NCI-H187 (cell line): ENCODE measurements around the gene CABLES2.
A peak's percentile ranks its signal among the peaks of the same experiment; 100 is the strongest.

Source experiments
- DNase-seq, 2 experiments: peaks; one replicate each; lab custom pipeline; 2025; lab: John Stamatoyannopoulos, UW

Gene CABLES2, protein sequence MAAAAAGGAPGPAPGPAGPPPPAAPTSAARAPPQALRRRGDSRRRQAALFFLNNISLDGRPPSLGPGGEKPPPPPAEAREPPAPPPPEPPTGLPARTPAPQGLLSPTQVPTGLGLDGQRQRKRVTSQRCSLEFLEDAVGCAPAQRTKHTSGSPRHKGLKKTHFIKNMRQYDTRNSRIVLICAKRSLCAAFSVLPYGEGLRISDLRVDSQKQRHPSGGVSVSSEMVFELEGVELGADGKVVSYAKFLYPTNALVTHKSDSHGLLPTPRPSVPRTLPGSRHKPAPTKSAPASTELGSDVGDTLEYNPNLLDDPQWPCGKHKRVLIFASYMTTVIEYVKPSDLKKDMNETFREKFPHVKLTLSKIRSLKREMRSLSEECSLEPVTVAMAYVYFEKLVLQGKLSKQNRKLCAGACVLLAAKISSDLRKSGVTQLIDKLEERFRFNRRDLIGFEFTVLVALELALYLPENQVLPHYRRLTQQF

GRCh38 chr20:62407221-62407992 lies at the start of gene CABLES2:
CABLES2 (minus strand) TSS chr20:62407285; CDS start chr20:62407276, 9 bp downstream.
- DNase-seq = peak; percentile 88 to 91

DNA sequence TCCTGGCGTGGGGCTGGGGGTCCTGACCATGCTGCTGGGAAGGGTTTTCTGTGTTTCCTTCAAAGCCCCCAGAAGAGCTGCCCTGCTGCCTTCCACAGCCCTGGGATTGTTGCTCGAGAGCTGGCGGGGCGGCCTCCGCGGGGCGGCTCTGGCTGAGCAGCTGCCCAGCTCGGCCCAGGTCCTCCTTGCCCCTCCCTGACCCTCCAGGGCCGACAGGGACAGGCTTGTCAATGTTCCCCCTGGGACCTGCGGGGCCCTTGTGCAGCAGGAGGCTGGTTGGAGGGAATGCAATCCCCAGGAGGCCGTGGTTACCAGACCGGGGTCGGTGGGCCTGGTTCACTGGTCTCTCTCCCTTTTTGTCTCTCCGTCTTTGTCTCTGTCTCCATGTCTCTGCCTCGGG lies 48.8 kb upstream of the CABLES2 start:
- no peak for DNase-seq

DNA sequence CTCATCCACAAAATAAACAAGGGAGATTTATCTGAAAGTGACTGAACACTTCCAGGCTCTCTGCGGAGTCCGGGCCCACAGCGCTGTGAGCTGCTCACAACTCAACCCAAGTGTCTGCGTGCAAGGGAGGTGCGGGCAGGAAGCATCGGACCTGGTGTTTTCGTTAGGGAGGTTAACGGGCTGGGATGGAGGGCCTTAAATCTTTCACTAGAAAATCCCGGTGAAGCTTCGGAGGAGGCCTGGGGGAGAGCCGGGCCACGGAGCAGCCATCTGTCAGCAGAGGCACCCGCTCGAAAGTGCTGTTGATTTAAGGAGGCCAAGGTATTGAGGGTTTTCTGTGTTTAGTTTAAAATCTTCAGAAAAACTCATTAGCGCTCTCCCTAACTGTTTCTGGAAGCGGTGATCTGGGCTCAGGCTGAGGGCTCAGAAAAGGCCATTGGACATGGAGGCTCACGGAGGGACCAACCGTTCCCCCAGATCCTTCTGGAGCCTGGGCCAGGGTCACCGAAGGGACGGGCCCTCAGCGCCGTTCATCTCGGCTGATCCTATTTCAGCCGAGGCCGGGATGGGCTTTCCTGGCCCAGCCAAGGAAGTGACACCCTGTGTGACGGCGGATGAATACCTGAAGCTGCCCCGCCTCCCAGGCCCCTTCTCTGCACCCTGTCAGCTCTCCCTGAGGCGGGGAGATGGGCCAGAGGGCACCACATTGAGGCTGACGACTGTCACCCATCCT lies 48.0 kb upstream of the CABLES2 start:
- DNase-seq = no peak

- DNase-seq = no peak
Measured at GRCh38 chr20:62453186-62453808, 46.2 kb upstream of the CABLES2 start.

DNA sequence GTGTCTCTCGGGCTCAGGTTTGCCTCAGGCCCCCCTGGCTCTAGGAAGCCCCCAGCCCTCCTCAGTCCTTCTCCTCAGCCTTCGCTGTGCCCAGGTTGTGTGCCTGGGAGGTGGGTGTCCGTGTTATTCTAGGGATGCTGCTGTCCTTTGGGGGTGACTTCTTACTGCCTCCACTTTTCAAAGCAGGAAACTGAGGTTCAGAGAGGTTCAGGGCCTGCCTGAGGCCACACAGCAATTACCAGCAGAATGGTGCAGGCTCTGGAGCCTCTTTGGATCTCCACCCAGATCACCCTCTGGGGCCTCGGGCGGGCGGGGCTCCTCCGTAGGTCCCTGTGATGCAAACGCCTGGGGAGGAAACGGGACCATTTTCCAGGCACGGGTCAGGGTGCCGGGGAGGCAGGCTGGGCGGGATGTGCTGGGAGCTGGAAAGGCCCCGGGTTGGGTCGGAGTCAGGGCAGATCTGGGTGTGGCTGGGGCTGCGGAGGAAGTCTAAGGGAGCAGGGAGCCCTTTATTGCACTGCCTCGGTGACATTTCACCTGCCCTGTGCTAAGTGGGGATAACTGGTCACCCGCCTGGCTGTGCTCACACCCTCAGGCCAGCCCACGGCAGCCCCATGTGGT lies 45.5 kb upstream of the CABLES2 start:
- DNase-seq = no peak

- no peak for DNase-seq
Measured at GRCh38 chr20:62451970-62452369, 44.9 kb upstream of the CABLES2 start.

GRCh38 chr20:62451156-62451767 lies 44.2 kb upstream of the CABLES2 start:
- DNase-seq = no peak

DNA sequence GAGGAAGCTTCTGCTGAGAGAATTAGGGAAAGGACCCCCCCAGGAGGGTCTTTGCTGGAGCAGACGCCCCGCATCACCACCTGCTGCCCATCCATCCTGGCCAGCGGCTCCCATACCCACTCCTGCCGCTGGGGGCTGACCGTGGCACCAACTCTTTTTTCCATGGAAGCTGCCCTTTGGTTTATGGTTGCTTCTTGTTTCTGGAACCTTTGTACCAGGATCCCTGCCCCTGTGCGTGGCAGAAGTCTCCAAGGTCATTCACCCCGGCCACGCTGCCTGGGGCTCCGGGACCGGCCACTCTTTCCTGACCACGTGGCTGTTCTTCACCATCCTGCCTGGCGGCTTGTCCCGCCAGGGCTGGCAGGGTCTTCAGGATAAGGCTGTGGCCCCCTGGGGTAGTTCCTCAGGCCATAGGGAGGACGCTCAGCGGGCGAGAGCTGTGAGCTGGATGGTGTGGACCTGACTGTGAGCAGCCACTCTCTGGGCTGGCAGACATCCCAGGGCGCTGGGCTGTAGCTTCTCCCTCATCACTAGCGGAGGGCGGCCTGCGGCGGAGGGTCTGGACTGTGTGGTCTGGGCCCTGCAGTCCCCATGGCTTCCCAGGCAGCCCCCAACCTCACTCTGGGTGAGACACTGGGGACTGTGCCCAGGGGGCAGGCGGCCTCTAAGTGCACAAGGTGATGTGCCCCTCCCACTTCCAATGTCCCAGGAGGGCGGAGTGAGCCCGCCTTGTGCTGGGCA lies 43.0 kb upstream of the CABLES2 start:
- DNase-seq = no peak

DNA sequence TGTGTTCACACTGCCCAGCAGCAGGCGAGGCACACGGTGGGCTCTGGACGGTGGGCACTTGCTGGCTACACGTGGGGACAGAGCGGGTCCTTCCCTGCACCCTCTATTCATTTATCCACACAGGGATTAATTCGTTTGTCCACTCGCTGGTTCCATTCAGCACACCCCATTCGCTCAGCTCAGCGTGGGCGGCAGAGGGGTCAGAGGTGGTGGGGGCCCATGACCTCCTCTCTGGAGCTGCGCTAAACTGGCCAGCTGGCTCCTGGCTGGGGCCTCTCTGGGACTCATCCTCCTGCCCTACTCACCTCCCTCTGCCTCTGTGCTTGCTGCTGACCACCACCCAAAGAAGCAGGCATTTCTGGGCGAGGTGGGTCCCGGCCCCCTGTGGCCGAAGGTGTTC lies 41.7 kb upstream of the CABLES2 start:
- no peak for DNase-seq

DNA sequence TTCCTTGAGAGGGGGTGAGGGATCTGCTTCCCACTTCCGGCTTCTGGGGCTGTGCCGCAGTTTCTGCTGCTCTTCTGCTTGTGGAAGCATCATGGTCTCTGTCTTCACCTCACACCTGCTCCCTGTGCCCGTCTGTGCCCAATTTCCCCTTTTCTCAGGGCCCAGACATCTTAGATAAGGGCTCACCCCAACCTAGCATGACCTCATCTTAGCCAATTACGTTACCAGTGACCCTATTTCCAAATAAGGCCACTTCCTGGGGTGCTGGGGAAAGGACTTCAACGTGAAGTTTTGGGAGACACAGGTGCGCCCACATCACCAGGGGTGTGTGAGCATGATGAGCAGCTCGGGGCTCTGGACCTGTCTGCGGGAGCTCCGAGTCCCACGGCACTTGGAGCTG lies 41.0 kb upstream of the CABLES2 start:
- DNase-seq = no peak

DNA sequence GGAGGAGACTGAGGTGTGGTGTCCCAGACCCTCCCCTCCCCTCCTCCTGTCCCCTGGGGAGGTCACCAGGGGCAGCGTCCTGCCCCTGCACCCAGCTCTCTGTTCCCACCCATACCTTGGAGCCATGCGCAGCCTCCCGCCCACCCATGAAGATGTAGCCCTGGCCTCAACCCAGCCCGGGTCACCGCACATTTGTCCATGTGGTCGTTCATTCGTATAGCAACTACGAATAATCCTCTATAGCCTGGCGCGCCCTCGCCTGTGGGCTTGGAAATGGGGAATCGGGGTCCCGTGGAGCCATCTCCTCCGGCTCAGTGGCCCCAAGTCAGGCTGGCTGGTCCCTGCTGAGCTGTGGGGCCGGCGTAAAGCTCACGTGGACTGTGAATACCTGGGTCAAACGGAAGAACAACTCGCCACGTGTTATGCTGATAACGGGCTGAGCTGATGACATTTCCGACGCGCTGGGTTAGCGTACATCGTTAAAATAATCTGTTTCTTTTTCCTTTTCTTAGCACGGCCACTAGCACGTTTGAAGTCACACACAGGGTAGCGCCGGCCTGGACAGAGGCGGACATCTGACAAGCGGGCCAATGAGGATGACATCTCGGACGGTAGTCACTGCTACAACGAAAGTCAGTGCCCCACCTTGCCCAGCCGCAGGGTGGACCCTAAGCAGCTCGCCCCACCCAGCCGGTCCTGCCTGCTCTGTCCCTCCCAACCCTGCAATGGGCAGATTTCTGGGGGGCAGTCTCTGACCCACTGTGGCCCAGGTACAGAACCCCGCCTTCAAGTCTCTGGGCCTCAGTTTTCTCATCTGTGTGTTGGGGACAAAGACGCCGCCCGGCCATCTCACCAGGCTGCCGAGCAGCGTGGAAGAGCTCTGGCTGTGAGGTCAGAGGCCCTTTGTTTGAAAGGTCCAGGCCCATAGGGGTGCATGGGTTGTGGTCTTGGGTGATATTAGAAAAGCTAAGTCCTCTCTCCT lies 40.1 kb upstream of the CABLES2 start:
- no peak for DNase-seq

GRCh38 chr20:62446481-62446880 lies 39.4 kb upstream of the CABLES2 start:
- DNase-seq = no peak

DNA sequence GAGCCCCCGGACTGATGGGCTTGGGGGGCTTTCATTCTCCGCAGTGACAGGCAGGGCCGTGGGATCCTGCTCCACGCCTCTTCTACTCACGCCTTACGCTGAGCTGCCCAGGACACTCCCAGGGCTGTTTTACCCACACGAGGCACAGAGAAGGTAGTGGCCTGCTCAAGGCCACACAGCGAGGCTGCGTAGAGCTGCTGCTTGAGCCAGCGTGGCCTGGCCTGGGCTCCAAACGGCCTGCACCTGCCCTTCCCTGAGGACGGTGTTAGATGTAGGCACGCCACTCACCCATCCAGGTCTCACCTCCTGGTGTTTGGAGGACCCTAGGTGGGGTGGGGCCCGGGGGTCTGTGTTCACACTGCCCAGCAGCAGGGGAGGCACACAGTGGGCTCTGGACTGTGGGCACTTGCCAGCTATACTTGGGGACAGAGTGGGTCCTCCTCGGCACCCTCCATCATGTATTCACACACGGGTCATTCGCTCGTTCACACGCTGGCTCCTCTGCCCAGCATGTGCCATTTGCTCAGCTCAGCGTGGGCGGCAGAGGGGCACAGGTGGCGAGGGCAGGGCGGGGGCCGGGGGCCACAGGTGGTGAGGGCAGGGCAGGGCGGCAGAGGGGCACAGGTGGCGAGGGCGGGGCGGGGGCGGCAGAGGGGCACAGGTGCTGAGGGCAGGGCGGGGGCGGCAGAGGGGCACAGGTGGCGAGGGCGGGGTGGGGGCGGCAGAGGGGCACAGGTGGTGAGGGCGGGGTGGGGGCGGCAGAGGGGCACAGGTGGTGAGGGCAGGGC lies 38.7 kb upstream of the CABLES2 start:
- DNase-seq = no peak

- DNase-seq = no peak
Measured at GRCh38 chr20:62444286-62444685, 37.2 kb upstream of the CABLES2 start.

DNA sequence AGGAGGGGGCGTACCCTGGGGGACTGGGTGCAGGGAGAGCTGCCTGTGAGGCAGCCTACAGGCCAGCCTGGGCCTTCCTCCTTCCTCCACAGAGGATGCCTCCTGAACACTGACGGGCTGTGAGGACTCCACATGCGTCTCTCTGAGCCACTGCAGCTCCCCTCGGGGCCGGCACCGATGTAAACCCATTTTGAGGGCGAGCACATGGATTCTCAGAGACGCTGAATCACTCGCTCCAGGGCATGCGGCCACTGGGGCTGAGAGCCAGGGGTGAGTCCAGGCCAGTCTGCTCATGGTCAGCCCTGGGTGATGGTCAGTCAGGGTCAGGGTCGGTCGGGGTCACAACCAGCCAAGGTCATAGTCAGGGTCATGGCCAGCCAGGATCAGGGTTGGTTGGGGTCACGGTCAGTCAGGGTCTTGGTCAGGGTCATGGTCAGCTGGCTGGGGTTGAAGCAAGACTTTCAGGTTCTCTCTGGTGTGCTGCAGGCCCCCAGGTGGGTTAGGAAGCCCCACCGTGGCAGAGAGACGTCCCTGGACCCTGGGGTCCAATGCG lies 35.0 kb upstream of the CABLES2 start:
- DNase-seq = no peak

DNA sequence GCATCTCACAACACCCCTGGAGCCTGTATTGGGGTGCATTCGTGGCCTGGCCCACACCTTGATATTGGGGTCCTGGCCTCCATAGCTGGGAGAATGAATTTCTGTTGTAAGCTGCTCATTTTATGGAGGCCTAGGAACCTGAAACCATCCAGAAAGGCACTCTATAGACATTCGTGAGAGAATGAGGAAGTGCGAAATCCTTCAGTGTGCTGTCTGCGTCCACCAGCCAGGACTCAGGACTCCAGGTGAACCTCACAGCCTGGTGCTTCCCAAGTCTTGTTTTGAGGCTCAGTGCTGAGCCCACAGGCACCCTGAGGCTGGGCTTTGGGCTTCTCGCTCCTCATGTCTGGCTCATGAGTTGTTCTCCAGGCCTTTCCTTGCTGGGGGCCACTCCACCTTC lies 32.1 kb upstream of the CABLES2 start:
- DNase-seq = no peak

DNA sequence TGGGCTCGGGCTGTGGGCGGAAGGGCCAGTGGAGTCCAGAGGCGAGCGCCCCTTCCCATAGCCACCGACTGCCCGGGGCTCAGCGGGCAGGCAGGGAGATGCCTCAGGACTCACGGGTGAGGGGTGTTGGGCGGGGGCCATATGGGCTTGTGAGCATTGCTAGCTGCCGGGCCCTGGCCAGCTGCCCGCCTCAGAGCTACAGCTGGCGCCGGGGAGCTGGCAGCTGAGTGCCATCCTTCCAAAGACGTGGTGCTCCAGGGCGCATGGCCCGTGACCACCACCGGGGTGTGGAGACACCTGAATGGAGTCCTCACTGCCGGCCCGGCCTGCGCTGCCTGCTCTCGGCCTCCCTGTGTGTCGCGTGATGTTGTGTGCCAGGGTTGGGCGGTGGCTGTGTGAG lies 30.8 kb upstream of the CABLES2 start:
- peak; percentile 55 to 80 for DNase-seq

DNA sequence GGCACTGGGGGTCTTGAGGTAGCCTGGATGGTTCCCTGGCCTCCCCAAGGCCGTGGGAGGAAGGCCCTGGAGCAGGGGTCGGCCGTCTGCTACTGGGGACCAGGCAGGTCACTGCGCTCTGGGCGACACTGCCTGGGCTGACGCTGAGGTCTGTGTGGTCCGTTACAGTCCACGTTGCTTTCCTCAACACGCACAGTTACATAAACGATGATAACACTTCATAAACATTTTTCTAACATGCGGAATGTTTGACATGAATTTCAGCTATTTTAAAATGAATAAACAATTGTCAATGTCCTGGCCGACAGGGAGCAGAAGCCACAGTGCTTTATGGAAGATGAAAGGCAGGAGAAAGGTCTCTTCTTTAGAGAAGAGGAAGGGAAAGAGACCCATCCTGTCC lies 30.4 kb upstream of the CABLES2 start:
- peak in 1 of 2 experiments; percentile 55 for DNase-seq
